Neural crest cell (in vitro differentiated cells): ENCODE measurements around the gene GCDH. TPM values are rescaled to one million over a fixed set of nuclear protein-coding genes. Genes with fewer than 3 reads are reported as not detected.
"Not testable (repeated sequence)": the region's sequence is repeated elsewhere in the genome, so short reads cannot be mapped to it uniquely, and the experiment has no call there.

Experiments used
- DNase-seq: peaks from one replicate; pipeline ENCODE4 v3.0.0; 2021; ENCODE audit warnings: low read depth, mixed read lengths, low spot score
- H3K27ac Mint-ChIP-seq: one replicate; pipeline ENCODE4 v1.8.0; 2021; ENCODE audit warnings: mild to moderate bottlenecking, mixed read lengths; ENCODE audit not compliant: unreplicated experiment
- H3K27me3 Mint-ChIP-seq: 2 replicates; pipeline ENCODE4 v1.8.0; 2021; ENCODE audit warnings: low read depth, mild to moderate bottlenecking, mixed read lengths
- H3K36me3 Mint-ChIP-seq: 2 replicates; pipeline ENCODE4 v1.8.0; 2021; ENCODE audit warnings: low read depth, mild to moderate bottlenecking, mixed read lengths
- H3K4me1 Mint-ChIP-seq: 2 replicates; pipeline ENCODE4 v1.8.0; 2021; ENCODE audit warnings: mixed read lengths
- H3K4me3 Mint-ChIP-seq: one replicate; pipeline ENCODE4 v1.8.0; 2021; ENCODE audit warnings: mild to moderate bottlenecking, mixed read lengths
- H3K9me3 Mint-ChIP-seq: 2 replicates; pipeline ENCODE4 v1.8.0; 2021; ENCODE audit warnings: mixed read lengths
- total RNA-seq: library from RNA; stranded (reverse); gene quantifications from 2 replicates; pipeline ENCODE4 v1.2.1, GENCODE V29; 2021
- TF ChIP-seq, protein P1 (sequence below): fragments of 200-600 bp; sonication (generic); conservative IDR thresholded peaks from 2 replicates; pipeline ENCODE4 v1.5.0; 2021; ENCODE audit warnings: antibody characterized with exemption, mild to moderate bottlenecking

GCDH gene
- total RNA-seq, 1 donor from 2014 or later, result 46.7 TPM

DNA sequence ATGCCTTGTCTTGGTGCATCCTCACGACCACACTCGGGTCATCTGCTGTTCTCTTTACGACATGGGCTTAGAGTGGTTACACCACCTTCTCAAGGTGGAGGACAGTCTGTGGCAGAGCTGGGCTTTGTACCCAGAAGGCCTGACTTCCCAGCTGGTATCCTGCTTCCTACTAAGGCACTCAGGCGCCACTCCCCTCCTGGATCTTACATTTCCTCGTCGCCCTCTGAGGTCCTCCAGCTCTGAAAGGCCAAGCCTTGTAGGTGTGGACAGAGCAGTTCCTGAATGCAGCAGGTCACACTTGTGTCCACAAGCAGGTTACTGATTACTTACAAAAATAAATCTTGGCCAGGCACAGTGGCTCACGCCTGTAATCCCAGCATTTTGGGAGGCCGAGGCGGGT is 16.2 kb downstream of the GCDH start:
- DNase-seq, result no peak
- H3K9me3 Mint-ChIP-seq, result no peaks in the 10 kb centered on the region
- peaks cover 14% of the 10 kb centered on the region for H3K4me1 Mint-ChIP-seq
- TF ChIP-seq, protein P1, sequence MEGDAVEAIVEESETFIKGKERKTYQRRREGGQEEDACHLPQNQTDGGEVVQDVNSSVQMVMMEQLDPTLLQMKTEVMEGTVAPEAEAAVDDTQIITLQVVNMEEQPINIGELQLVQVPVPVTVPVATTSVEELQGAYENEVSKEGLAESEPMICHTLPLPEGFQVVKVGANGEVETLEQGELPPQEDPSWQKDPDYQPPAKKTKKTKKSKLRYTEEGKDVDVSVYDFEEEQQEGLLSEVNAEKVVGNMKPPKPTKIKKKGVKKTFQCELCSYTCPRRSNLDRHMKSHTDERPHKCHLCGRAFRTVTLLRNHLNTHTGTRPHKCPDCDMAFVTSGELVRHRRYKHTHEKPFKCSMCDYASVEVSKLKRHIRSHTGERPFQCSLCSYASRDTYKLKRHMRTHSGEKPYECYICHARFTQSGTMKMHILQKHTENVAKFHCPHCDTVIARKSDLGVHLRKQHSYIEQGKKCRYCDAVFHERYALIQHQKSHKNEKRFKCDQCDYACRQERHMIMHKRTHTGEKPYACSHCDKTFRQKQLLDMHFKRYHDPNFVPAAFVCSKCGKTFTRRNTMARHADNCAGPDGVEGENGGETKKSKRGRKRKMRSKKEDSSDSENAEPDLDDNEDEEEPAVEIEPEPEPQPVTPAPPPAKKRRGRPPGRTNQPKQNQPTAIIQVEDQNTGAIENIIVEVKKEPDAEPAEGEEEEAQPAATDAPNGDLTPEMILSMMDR, result no peak
- no peaks in the 10 kb centered on the region for H3K36me3 Mint-ChIP-seq
- no peaks in the 10 kb centered on the region for H3K27me3 Mint-ChIP-seq
- no peak overlapping the region for H3K27ac Mint-ChIP-seq
- H3K4me3 Mint-ChIP-seq, result no peak overlapping the region

DNA sequence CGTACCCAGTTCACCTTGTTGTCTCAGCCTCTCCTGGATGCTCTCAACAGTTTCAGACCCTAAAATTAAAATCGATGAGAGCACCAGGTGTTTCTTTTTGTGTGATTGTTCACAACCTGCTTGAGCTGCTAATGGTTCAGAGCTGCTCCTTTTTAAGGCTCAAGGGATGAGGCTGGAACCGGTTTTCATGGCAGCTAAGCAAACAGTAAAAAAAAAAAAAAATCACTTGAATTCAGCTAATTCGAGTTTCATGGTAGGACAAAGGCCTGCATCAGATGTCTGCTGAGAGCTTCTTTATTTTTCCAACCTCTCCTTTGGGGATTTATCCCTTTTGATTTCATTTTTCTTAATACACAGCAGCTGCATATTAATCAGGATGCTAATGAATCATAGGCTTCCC is 21.6 kb downstream of the GCDH start:
- DNase-seq, result no peak
- Mint-ChIP-seq H3K27me3 (peaks cover 8% of the 10 kb centered on the region), H3K9me3 (no peaks in the 10 kb centered on the region), H3K4me1 (peaks cover 27% of the 10 kb centered on the region), H3K4me3 (no peak overlapping the region), H3K36me3 (no peaks in the 10 kb centered on the region), H3K27ac (no peak overlapping the region)
- TF ChIP-seq, protein P1, result no peak

DNA sequence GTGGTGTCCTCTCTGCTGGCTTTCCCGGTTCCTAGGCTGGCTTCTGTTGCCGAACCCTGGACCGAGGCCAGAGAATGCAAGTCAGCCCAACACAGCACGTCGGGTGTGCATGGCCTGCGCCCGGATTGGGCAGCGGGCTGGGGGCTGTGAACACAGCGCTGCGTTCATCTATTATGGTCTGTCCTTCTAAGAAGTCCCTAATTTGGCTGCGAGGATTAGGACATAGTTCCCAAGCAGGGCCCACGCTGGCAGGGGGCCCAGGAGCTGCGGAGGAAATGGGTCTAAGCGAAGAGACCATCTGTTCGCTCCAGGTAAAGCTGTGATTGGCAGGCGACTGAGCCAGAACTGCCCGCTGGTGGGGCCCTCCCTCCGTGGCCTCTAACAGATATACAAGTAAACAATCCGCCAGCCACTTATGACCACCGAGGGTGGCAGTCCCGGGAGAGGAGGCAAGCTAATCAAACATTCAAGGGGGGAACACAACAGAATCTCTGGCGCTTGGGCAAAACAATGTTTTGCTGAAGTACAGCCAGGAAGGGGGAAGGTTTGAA is 22.1 kb downstream of the GCDH start:
- no peaks in the 10 kb centered on the region for H3K9me3 Mint-ChIP-seq
- DNase-seq, result no peak
- TF ChIP-seq, protein P1, result no peak
- H3K27me3 Mint-ChIP-seq, result peaks cover 8% of the 10 kb centered on the region
- peaks cover 27% of the 10 kb centered on the region for H3K4me1 Mint-ChIP-seq
- no peak overlapping the region for H3K27ac Mint-ChIP-seq
- peak overlapping the region; percentile 29 for H3K4me3 Mint-ChIP-seq
- no peaks in the 10 kb centered on the region for H3K36me3 Mint-ChIP-seq

DNA sequence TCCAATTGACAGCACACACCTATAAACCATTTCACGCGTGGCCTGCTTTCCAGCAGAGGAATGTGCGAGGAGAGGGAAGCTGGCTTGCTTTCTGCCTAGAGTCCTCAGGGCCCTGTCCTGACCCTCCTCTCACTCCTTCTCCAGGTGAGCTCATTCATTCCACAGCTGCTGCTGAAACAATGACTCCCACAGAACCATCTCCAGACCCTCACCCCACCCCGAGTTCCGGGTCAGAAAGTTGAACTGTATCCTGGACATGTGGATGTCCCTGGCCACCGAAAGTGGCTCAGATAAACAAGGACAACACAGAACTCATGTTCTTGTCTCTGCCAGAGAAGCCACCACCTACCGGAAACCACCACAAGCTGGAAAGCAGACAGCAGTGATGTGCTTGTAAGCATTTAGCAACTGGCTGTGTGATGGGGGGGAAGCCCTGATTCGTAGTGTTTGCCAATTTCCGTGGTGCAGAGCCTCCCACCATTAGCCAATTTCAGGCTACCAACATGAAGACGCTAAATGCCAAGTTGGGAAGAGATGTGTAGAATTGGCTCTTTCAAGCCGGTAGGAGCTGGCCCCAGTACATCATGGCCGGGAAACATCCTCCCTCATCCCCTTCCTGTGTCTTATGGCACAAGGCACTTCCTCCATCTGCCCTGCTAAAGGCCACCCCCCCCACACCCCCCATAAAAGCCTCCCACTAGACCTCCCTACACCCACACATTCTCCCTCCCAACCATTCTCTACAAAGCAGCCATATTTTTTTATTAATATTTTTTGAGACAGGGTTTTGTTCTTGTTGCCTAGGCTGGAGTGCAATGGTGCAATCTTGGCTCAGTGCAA is 23.1 kb downstream of the GCDH start:
- DNase-seq, result no peak
- Mint-ChIP-seq H3K27ac (no peak overlapping the region), H3K4me3 (no peak overlapping the region), H3K9me3 (no peaks in the 10 kb centered on the region), H3K36me3 (no peaks in the 10 kb centered on the region), H3K4me1 (peaks cover 20% of the 10 kb centered on the region), H3K27me3 (peaks cover 11% of the 10 kb centered on the region)
- TF ChIP-seq, protein P1, result no peak

DNA sequence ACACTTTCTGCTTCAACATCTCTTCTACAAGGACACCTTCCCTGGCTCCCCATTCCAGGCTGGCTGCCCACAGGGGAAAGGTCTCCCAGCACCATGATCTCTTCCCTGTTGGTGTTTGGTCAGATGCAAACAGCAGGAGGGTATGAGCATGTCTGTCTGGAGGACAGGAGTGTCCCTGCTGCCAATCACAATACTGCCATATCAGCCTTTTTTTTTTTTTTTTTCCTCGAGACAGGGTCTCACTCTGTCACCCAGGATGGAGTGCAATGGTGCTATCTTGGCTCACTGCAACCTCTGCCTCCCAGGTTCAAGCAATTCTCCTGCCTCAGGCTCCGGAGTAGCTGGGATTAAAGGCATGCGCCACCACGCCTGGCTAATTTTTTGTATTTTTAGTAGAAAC is 24.9 kb downstream of the GCDH start:
- not testable (repeated sequence) for H3K36me3 Mint-ChIP-seq, H3K27ac Mint-ChIP-seq, DNase-seq, H3K4me3 Mint-ChIP-seq, H3K9me3 Mint-ChIP-seq
- peaks cover 22% of the 10 kb centered on the region for H3K4me1 Mint-ChIP-seq
- peaks cover 12% of the 10 kb centered on the region for H3K27me3 Mint-ChIP-seq

DNA sequence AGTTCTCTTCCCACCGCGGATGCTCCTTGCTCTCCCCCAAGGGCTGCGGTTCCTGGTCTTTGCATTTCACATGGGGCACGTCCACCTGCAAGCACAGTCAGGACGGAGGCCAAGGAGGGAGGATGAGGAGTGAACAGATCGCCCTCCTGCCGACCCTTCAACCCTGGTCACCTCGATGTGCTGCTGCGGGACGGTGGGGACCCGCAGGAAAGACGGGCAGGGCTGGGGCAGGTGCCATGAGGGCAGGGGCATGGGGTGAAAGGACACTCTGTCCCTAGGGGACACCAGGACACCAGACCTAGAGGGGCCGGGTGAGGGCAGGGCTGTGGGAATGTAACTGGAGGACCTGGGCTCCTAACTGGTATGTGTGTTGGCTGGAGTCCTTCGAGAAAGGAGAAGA is 27.3 kb downstream of the GCDH start:
- no peak for DNase-seq
- Mint-ChIP-seq H3K4me3 (peak overlapping the region; percentile 38), H3K9me3 (no peaks in the 10 kb centered on the region)

More for the DNA sequence above, 27.3 kb downstream of the GCDH start:
- H3K4me1 Mint-ChIP-seq, result peaks cover 12% of the 10 kb centered on the region
- H3K27ac Mint-ChIP-seq, result peak overlapping the region; percentile 43
- peaks cover 8% of the 10 kb centered on the region for H3K36me3 Mint-ChIP-seq
- TF ChIP-seq, protein P1, result no peak
- H3K27me3 Mint-ChIP-seq, result peaks cover 10% of the 10 kb centered on the region
